Mesendoderm (in vitro differentiated cells): ENCODE results near the gene PNPO.

Experiments used
- DNase-seq: peaks from one replicate; pipeline ENCODE4 v3.0.0; 2013
- H2AK5ac ChIP-seq: 2 replicates; pipeline ENCODE4 v1.6.1; 2013; ENCODE audit warnings: low read length, inconsistent platforms
- H2BK120ac ChIP-seq: 2 replicates; pipeline ENCODE4 v1.6.1; 2013; ENCODE audit warnings: low read depth, mild to moderate bottlenecking, low read length, moderate library complexity, mixed read lengths
- H2BK15ac ChIP-seq: replicated peaks from 2 replicates; pipeline ENCODE4 v1.6.1; 2013; ENCODE audit warnings: low read depth, mild to moderate bottlenecking, moderate library complexity
- H2BK5ac ChIP-seq: 2 replicates; pipeline ENCODE4 v1.6.1; 2013; ENCODE audit warnings: low read length, inconsistent platforms
- H3K18ac ChIP-seq: 2 replicates; pipeline ENCODE4 v1.6.1; 2013; ENCODE audit warnings: mild to moderate bottlenecking, low read length, mixed read lengths
- H3K23ac ChIP-seq: one replicate; pipeline ENCODE4 v1.6.1; 2013; ENCODE audit warnings: low read length
- H3K27ac ChIP-seq: 2 replicates; pipeline ENCODE4 v1.5.1; 2013; ENCODE audit warnings: low read depth, mild to moderate bottlenecking, inconsistent platforms, low read length, moderate library complexity
- H3K27me3 ChIP-seq: 2 replicates; pipeline ENCODE4 v1.6.1; 2013; ENCODE audit warnings: low read length, control low read depth, mild to moderate bottlenecking, inconsistent platforms; ENCODE audit not compliant: insufficient read depth, poor library complexity
- H3K36me3 ChIP-seq: 2 replicates; pipeline ENCODE4 v1.6.1; 2013; ENCODE audit warnings: low read length, inconsistent platforms; ENCODE audit not compliant: control insufficient read depth, insufficient read depth
- H3K4ac ChIP-seq: one replicate; pipeline ENCODE4 v1.6.1; 2013; ENCODE audit warnings: low read depth, mild to moderate bottlenecking, low read length, moderate library complexity
- H3K4me1 ChIP-seq: 2 replicates; pipeline ENCODE4 v1.6.1; 2013; ENCODE audit warnings: low read depth, low read length, inconsistent platforms; ENCODE audit not compliant: control insufficient read depth
- H3K4me2 ChIP-seq: 2 replicates; pipeline ENCODE4 v1.6.1; 2013; ENCODE audit warnings: low read length
- H3K4me3 ChIP-seq: 2 replicates; pipeline ENCODE4 v1.5.1; 2013; ENCODE audit warnings: mild to moderate bottlenecking, low read length
- H3K56ac ChIP-seq: one replicate; pipeline ENCODE4 v1.6.1; 2013; ENCODE audit warnings: low read length
- H3K79me1 ChIP-seq: 2 replicates; pipeline ENCODE4 v1.6.1; 2013; ENCODE audit warnings: low read length, inconsistent platforms
- H3K79me2 ChIP-seq: 2 replicates; pipeline ENCODE4 v1.6.1; 2013; ENCODE audit warnings: mild to moderate bottlenecking, low read length; ENCODE audit not compliant: control insufficient read depth, insufficient read depth
- H3K9ac ChIP-seq: 2 replicates; pipeline ENCODE4 v1.6.1; 2013; ENCODE audit warnings: low read length, inconsistent platforms
- H4K5ac ChIP-seq: one replicate; pipeline ENCODE4 v1.6.1; 2013; ENCODE audit warnings: low read length
- H4K8ac ChIP-seq: one replicate; pipeline ENCODE4 v1.6.1; 2013; ENCODE audit warnings: low read depth, mild to moderate bottlenecking, control low read depth, low read length, moderate library complexity
- WGBS: extraction: QIAGEN DNeasy Blood & Tissue Kit; methylation state at CpG from one replicate; pipeline ENCODE4 v1.1.7; 2013; ENCODE audit warnings: low lambda C conversion rate, missing lambda C conversion rate; ENCODE audit not compliant: insufficient coverage; ENCODE audit errors: extremely low coverage; 5-methylcytosine and 5-hydroxymethylcytosine counted together

Gene PNPO

DNA sequence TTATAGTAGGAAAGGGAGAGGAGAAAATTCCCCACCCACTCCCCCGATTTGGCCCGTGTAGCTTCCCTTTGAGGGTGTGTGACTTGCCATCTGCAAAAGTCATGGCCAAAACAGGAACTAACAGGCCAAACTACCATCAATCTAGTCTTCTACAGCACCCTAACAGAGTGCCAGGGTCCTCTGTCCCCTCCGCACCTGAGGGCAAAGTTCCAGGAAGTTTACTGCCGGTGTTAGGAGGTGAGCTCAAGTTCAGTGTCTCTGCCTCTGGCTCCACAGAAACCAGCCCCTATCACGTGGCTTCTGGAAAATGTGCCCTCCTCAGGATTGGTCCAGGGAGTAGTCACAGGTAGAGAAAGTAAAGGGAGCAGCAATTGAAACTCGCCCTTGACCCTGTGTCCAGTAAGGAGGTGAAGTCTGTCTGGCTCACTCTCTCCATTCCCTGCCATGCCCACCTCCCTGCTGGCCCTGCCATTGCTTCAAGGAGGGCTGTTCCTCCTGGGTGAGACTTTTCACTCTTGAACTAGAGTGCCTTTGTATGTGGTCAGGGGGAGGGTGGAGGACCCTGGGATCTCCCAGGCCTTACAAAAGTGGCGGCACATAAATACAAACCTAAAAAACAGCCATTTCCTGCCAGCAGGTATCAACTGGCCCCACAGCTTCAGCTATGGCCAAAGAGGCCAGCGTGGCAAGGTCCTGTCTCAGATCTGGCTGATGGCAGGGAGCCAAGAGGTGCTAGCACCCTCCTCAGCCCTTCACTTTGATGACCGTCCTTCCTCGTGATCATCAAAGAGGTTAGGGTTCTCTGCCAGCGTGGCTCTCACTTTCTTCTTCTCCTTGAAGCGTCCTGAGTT is 11.0 kb downstream of the PNPO start:
- H3K23ac ChIP-seq = no peak overlapping the region
- H2AK5ac ChIP-seq = no peak overlapping the region
- H2BK15ac ChIP-seq = no peak overlapping the region
- WGBS = no CpG with 5 or more reads among the region's 12 CpGs
- peaks cover 2% of the 10 kb centered on the region for H3K4me1 ChIP-seq
- no peak overlapping the region for H2BK5ac ChIP-seq
- no peak overlapping the region for H4K5ac ChIP-seq
- H3K56ac ChIP-seq = no peak overlapping the region
- no peak overlapping the region for H3K4me2 ChIP-seq
- no peaks in the 10 kb centered on the region for H3K27me3 ChIP-seq
- H3K9ac ChIP-seq = no peak overlapping the region
- no peaks in the 10 kb centered on the region for H3K79me1 ChIP-seq
- DNase-seq = no peak
- no peak overlapping the region for H3K27ac ChIP-seq
- no peak overlapping the region for H2BK120ac ChIP-seq
- no peak overlapping the region for H4K8ac ChIP-seq
- H3K4me3 ChIP-seq = no peak overlapping the region
- no peaks in the 10 kb centered on the region for H3K79me2 ChIP-seq
- H3K4ac ChIP-seq = no peak overlapping the region
- no peaks in the 10 kb centered on the region for H3K36me3 ChIP-seq
- no peak overlapping the region for H3K18ac ChIP-seq

DNA sequence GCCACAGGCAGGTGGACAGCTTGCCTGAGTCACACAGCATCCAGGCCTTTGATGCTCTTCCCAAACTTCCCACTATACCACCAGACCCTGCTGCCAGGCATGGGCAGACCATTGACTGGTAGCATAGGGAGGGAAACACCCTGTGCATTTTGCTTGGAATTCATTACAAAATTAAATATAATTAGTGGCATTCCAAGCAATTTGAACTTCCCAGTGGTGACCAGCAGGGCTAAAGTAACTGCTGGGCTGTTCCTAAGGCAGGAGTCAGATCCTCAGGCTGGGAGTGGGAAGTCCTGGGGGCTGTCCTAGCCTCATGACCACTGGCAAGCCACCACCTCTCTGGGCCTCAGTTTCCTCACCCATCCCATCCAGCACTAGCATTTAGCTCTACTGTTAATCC is 12.5 kb downstream of the PNPO start:
- Histone ChIP-seq H2BK5ac (no peak overlapping the region), H3K18ac (no peak overlapping the region), H2AK5ac (no peak overlapping the region), H3K4ac (no peak overlapping the region), H3K23ac (no peak overlapping the region), H3K9ac (no peak overlapping the region), H2BK120ac (no peak overlapping the region), H3K36me3 (no peaks in the 10 kb centered on the region), H3K4me3 (no peak overlapping the region), H2BK15ac (no peak overlapping the region), H3K79me2 (no peaks in the 10 kb centered on the region), H4K5ac (no peak overlapping the region), H3K27ac (no peak overlapping the region), H4K8ac (no peak overlapping the region), H3K4me2 (no peak overlapping the region), H3K56ac (no peak overlapping the region), H3K79me1 (no peaks in the 10 kb centered on the region), H3K27me3 (no peaks in the 10 kb centered on the region), H3K4me1 (peaks cover 4% of the 10 kb centered on the region)
- no peak for DNase-seq

DNA sequence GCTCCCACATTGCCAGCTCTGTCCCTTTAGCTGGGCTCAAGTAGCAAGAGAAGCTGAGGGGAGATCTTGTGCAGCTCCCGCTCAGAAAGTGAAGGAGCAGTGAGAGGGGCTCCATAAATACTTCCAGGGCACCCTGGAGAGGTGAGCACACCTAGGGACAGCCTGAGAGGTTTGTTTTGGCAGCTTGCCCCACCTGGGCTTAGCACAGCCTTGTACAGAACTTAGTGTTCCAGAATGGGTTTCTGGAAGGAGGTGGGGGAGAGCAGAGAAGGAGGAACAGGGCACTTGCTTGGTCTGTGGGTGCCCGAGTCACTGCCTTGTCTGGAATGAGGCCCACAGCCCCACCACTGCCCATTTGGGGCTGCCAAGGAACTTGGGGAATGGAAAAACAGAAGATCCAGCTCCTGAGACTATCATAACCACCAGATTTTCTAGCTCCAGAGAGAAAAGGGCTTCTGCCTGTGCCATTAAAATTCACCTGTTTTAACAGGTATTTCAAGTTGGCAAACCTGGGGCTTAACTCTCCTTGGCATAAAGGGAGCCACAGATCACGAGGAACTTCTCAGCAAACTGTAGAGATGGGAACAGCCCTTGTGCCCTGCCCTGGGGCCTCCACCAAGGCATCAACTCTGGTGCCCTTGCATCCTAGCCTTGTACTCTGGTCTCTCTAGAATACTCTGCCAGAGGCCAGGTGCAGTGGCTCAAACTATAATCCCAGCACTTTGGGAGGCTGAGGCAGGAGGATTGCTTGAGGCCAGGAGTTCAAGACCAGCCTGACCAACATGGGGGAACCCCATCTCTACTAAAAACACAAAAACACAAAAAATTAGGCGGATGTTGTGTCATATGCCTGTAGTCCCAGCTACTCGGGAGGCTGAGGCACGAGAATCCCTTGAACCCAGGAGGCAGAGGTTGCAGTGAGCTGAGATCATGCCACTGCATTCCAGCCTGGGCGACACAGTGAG is 14.4 kb downstream of the PNPO start:
- no peaks in the 10 kb centered on the region for H3K79me1 ChIP-seq
- DNase-seq = no peak
- H4K8ac ChIP-seq = no peak overlapping the region
- H3K4me1 ChIP-seq = peaks cover 2% of the 10 kb centered on the region
- no peak overlapping the region for H3K27ac ChIP-seq
- WGBS = no CpG with 5 or more reads among the region's 7 CpGs
- no peaks in the 10 kb centered on the region for H3K79me2 ChIP-seq
- no peak overlapping the region for H2BK120ac ChIP-seq
- H3K23ac ChIP-seq = no peak overlapping the region
- no peak overlapping the region for H3K9ac ChIP-seq
- H3K4me3 ChIP-seq = no peak overlapping the region
- no peaks in the 10 kb centered on the region for H3K36me3 ChIP-seq
- no peak overlapping the region for H2BK5ac ChIP-seq
- H3K4me2 ChIP-seq = no peak overlapping the region
- H3K4ac ChIP-seq = no peak overlapping the region
- H2BK15ac ChIP-seq = no peak overlapping the region
- H3K56ac ChIP-seq = no peak overlapping the region
- H3K18ac ChIP-seq = no peak overlapping the region
- H2AK5ac ChIP-seq = no peak overlapping the region
- no peak overlapping the region for H4K5ac ChIP-seq
- H3K27me3 ChIP-seq = no peaks in the 10 kb centered on the region

DNA sequence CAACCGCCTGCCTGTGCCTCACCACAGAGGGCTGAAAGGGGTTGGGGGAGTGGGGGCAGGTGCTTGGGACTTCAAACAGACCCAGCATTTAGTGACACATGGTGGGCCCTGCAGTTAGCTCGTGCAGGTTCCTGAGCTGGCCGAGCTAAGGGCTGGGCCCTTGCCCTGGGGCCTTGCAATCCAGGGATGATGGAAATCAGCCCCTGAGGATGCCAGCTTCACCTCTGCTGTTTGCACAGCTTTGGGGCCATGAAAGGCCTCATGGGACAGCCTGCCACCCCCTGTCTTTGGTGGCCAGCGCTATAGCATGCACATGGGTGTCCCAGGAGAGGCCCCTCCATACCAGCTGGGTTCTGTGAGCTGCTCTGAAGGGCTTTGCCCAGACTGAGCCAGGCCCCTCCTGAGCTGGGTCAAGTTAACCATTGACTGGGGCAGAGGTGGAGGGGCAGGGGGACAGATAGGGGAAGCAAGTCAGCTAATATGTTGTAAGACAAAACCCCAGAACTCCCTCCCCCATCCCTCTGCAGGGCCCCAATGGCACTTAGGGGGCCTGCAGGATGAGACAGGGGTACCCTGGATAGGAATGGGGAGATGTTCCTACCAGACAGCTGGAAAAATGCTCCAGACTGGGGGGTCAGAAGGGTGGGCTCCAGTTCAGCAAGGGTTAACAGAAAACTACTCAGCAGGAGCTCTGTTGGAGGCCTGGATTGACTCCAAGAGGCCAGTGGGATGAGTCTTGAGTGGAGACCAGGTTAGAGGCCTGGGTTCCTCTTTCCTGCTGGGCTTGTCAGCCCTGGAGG is 15.6 kb downstream of the PNPO start:
- Histone ChIP-seq H3K4ac (no peak overlapping the region), H3K23ac (no peak overlapping the region), H3K79me1 (no peaks in the 10 kb centered on the region), H3K27ac (no peak overlapping the region), H2AK5ac (no peak overlapping the region), H3K36me3 (no peaks in the 10 kb centered on the region), H2BK120ac (no peak overlapping the region), H3K4me1 (peaks cover 2% of the 10 kb centered on the region), H4K5ac (no peak overlapping the region), H2BK15ac (no peak overlapping the region), H4K8ac (no peak overlapping the region), H3K56ac (no peak overlapping the region), H3K4me2 (no peak overlapping the region), H3K27me3 (no peaks in the 10 kb centered on the region), H2BK5ac (no peak overlapping the region), H3K79me2 (no peaks in the 10 kb centered on the region), H3K4me3 (no peak overlapping the region), H3K18ac (no peak overlapping the region), H3K9ac (no peak overlapping the region)
- DNase-seq = no peak
- WGBS = no CpG with 5 or more reads among the region's 4 CpGs

DNA sequence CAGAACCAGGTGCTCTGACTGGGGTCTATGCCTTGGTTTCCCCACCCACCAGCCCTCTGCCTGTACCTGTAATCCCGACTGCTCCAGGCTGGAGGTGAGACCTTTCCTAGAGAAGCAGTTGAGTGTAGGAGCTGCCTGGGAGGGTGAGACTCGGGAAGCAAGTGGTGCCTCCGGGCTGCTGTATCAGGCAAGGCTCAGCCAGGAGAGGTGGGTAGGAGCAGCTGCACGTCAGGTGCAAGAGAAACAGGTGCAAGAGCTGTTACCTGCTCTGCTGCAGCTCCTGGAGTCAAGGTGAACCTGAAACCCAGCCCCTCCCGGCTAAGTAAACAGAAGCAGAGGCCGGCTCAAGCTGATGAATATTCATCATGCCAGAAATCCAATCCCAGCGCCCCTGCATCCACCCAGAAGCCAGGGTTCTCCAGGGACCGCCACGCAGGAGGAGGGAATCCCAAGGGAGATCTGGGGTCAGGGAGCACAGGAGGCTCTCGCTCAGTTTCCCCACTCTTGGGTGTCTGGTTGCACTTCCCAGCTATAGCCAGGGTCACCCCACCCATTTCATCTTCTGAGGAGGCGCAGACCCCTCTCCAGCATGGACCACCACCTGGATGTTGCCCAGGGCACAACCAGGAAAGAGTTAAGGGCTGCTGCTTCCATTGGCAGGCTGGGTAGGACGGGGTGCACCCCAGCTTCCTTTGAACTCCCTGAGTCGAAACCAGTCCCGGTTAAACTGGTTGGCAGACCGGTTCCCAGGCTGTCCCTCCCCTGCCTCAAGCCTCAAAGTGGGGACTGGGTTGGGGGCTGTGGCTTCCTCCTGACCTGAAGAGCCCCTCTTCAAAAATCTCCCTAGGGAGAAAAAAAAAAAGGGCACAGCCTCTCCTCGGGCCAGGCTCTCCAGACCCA is 16.5 kb downstream of the PNPO start, which contains the start of gene PRR15L:
PRR15L (minus strand) TSS at position 293 of the 900 bp plus-strand sequence. CDS start 4,649 bp downstream, outside the sequence.
- H3K27me3 ChIP-seq = no peaks in the 10 kb centered on the region
- H2BK15ac ChIP-seq = no peak within 1 kb of the TSS
- no CpG with 5 or more reads among the region's 16 CpGs for whole genome bisulfite sequencing
- peak within 1 kb of the TSS; percentile 15 for H3K56ac ChIP-seq
- no peak within 1 kb of the TSS for H2BK120ac ChIP-seq
- H3K18ac ChIP-seq = no peak within 1 kb of the TSS
- no peak within 1 kb of the TSS for H3K9ac ChIP-seq
- peaks cover 2% of the 10 kb centered on the region for H3K4me1 ChIP-seq
- H3K23ac ChIP-seq = no peak within 1 kb of the TSS
- H3K4ac ChIP-seq = no peak within 1 kb of the TSS
- no peak within 1 kb of the TSS for H3K4me2 ChIP-seq
- H2AK5ac ChIP-seq = no peak within 1 kb of the TSS
- H4K8ac ChIP-seq = no peak within 1 kb of the TSS
- no peak within 1 kb of the TSS for H2BK5ac ChIP-seq
- H3K36me3 ChIP-seq = no peaks in the 10 kb centered on the region
- DNase-seq = no peak
- H4K5ac ChIP-seq = no peak within 1 kb of the TSS
- H3K4me3 ChIP-seq = no peak within 1 kb of the TSS
- H3K27ac ChIP-seq = no peak within 1 kb of the TSS
- H3K79me2 ChIP-seq = no peaks in the 10 kb centered on the region
- H3K79me1 ChIP-seq = no peaks in the 10 kb centered on the region
